Testis (tissue), 3 donors: ENCODE measurements around the gene ZNF207. TPM values are rescaled to one million over a fixed set of nuclear protein-coding genes. Genes with fewer than 3 reads are reported as not detected.
"Not testable (repeated sequence)": the region's sequence is repeated elsewhere in the genome, so short reads cannot be mapped to it uniquely, and the experiment has no call there.

Experiments used
- DNase-seq: peaks from one replicate; pipeline ENCODE4 v3.0.0-alpha.2; 2019
- H3K27ac ChIP-seq, 2 donors: fragments of 200-600 bp; sonication (generic); one replicate each; pipeline ENCODE4 v1.5.1; 2019
- H3K27me3 ChIP-seq: fragments of 200-600 bp; sonication (generic); one replicate; pipeline ENCODE4 v1.5.1; 2019
- H3K36me3 ChIP-seq: fragments of 200-600 bp; sonication (generic); one replicate; pipeline ENCODE4 v1.5.1; 2017; ENCODE audit warnings: low read depth; ENCODE audit errors: missing control alignments
- H3K4me1 ChIP-seq: fragments of 200-600 bp; sonication (generic); one replicate; pipeline ENCODE4 v1.5.1; 2019
- H3K4me3 ChIP-seq, 2 donors: fragments of 200-600 bp; sonication (generic); one replicate each; pipeline ENCODE4 v1.5.1; 2017 to 2019
- H3K9me3 ChIP-seq: fragments of 200-600 bp; sonication (generic); one replicate; pipeline ENCODE4 v1.5.1; 2017
- POLR2A ChIP-seq: fragments of 450-650 bp; IDR thresholded peaks from one replicate; pipeline ENCODE4 v1.6.1; 2017; ENCODE audit warnings: antibody characterized with exemption, mild to moderate bottlenecking, moderate library complexity
- WGBS, 2 donors: methylation state at CpG; one replicate each; pipeline ENCODE4 v1.1.5; 2018; 5-methylcytosine and 5-hydroxymethylcytosine counted together
- intact Hi-C: fragments of 100-400 bp; cut with DNase I; formaldehyde crosslinking; loops from one replicate; pipeline ENCODE4 v1.15.1; 2023; ENCODE audit warnings: low total_unique reads
- polyA plus RNA-seq: library from polyadenylated mRNA; stranded (reverse); fragments of 350-450 nt; fragmentation: Illumina TruSeq; extraction: RNeasy Lipid Tissue Mini Kit (QIAGEN cat#74804); gene quantifications from one replicate; pipeline ENCODE4 v1.2.3, GENCODE V29; 2014; ENCODE audit warnings: low read depth, low replicate concordance; ENCODE audit not compliant: insufficient read depth
- total RNA-seq, 2 donors: library from RNA; depleted of rRNA; stranded (reverse); fragments of >200 nt; gene quantifications; one replicate each; pipeline ENCODE4 v1.2.3, GENCODE V29; 2016
- TF ChIP-seq, protein P1 (sequence below), 3 experiments: fragments of 450-650 bp in 2 of 3; fragments of 200-600 bp in 1 of 3; sonication (generic) in 1 of 3; IDR thresholded peaks; one replicate each; pipeline ENCODE4 v1.5.1; 2016 to 2019; ENCODE audit warnings: antibody characterized with exemption in 3 of 3, mild to moderate bottlenecking in 2 of 3, moderate library complexity in 1 of 3

The ZNF207 gene
- total and polyA plus RNA-seq, 3 donors from 2014 or later: 155 to 240 (median 206) TPM

DNA sequence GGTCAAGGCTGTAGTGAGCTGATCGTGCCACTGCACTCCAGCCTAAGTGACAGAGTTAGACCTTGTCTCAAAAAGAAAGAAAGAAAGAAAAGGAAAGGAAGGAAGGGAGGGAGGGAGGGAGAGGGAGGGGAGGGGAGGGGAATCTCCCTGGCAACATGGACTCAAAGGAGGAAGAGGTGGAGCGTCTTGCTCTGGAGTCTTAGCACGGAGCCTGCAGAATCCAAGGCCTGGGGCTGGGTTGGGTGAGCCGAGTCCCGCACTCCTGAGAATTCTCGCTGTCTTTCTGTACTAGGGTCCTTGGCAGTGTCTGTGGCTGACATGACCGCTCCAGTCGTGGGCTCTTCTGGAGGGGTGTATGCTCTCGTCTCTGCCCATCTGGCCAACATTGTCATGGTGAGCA, 44.9 kb upstream of the ZNF207 start:
- Histone ChIP-seq H3K27me3 (no peaks in the 10 kb centered on the region), H3K9me3 (no peaks in the 10 kb centered on the region), H3K4me3 (no peak overlapping the region), H3K36me3 (no peaks in the 10 kb centered on the region), H3K27ac (no peak overlapping the region), H3K4me1 (peaks cover 10% of the 10 kb centered on the region)
- WGBS, 2 donors: 80 to 82% methylated on average over 9 of the region's 9 CpGs
- intact Hi-C loops: no loop called here
- TF ChIP-seq, protein P1, sequence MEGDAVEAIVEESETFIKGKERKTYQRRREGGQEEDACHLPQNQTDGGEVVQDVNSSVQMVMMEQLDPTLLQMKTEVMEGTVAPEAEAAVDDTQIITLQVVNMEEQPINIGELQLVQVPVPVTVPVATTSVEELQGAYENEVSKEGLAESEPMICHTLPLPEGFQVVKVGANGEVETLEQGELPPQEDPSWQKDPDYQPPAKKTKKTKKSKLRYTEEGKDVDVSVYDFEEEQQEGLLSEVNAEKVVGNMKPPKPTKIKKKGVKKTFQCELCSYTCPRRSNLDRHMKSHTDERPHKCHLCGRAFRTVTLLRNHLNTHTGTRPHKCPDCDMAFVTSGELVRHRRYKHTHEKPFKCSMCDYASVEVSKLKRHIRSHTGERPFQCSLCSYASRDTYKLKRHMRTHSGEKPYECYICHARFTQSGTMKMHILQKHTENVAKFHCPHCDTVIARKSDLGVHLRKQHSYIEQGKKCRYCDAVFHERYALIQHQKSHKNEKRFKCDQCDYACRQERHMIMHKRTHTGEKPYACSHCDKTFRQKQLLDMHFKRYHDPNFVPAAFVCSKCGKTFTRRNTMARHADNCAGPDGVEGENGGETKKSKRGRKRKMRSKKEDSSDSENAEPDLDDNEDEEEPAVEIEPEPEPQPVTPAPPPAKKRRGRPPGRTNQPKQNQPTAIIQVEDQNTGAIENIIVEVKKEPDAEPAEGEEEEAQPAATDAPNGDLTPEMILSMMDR (IDR thresholded peaks at IDR 0.05): no peak
- TF ChIP-seq POLR2A: no peak
- no peak for DNase-seq

DNA sequence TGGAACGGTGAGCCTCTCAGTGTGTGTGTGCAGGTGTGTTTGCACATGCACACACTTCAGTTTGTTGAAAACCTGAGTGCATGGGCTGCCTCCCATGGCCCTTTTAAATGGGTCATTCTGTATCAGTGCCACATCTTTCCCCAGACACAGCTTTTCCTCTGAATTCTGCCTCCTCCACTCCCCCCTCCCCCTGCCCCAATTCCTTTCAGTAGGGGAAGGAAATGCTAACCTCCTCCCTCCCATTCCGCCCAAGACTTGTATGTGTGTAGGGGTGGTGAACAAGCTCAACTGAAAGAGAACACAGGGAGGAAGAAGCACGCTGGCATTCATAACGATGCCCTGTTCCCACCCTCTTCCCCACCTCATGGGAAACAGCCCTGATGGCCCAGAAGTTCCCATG, 42.3 kb upstream of the ZNF207 start:
- Histone ChIP-seq H3K27ac (no peak overlapping the region), H3K4me3 (no peak overlapping the region), H3K27me3 (no peaks in the 10 kb centered on the region), H3K9me3 (no peaks in the 10 kb centered on the region), H3K36me3 (no peaks in the 10 kb centered on the region), H3K4me1 (peaks cover 10% of the 10 kb centered on the region)
- intact Hi-C loops: no loop called here
- no peak for DNase-seq
- WGBS, 2 donors: 79 to 95% methylated on average over 4 of the region's 4 CpGs
- TF ChIP-seq, protein P1 (IDR thresholded peaks at IDR 0.05): no peak
- no peak for TF ChIP-seq POLR2A

DNA sequence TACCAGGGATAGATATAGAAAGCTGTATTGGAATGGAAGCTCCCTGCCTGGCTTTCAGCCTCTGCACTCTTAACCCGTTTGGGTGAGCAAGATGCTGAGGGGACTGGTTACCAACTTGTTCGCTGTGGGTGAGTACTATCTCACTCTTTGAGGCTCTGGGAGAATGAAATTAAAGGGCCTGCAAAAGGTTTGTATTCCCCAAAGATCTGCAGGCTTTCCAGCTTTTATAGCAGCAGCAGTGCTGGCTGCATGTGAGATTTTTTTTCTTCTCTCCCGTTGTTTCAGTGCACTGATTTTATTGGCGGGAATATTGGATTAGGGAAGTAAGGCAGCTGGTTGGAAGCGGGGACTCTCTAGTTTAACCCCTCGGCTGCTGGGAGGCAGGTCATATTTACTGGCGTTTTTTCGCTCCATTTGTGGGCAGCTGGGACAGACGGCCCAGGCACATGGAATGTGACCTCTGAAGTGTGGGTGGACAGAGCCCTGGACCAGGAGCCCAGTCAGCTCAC, 38.9 kb upstream of the ZNF207 start:
- H3K27me3 ChIP-seq: no peaks in the 10 kb centered on the region
- no peak for DNase-seq
- TF ChIP-seq, protein P1 (IDR thresholded peaks at IDR 0.05): no peak
- no peak for TF ChIP-seq POLR2A
- no peak overlapping the region for H3K4me3 ChIP-seq
- no peaks in the 10 kb centered on the region for H3K36me3 ChIP-seq
- WGBS, 2 donors: 29 to 38% methylated on average over 9 of the region's 9 CpGs
- no peak overlapping the region for H3K27ac ChIP-seq
- intact Hi-C loops: loop anchor here (10.0 kb wide), 1 partner anchor 56 kb away; no protein-coding TSS in a partner anchor
- H3K4me1 ChIP-seq: no peaks in the 10 kb centered on the region
- no peaks in the 10 kb centered on the region for H3K9me3 ChIP-seq

DNA sequence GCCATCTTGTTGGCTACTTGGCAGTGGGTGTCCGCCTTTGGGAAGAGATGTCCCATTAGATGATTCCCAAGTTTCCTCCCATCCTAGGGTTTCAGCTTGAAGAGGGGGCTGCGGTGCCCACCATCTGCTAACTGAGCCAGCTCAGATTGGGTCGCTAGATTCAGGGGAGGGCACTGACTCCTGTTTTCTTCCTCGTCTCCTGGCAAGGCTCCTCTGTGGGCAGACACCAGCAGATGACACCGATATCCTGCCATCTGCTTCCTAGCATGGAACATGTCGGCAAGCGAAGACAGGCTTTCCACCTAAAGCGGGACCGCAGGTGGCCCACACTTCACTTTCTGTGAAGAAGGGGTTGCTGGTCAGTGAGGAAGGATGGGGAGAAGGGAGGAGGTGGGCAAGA, 35.3 kb upstream of the ZNF207 start:
- H3K4me3 ChIP-seq: no peak overlapping the region
- no peak for DNase-seq
- TF ChIP-seq, protein P1 (IDR thresholded peaks at IDR 0.05): no peak
- no peak for TF ChIP-seq POLR2A
- H3K9me3 ChIP-seq: no peaks in the 10 kb centered on the region
- H3K4me1 ChIP-seq: no peaks in the 10 kb centered on the region
- intact Hi-C loops: loop anchor here (10.0 kb wide), 1 partner anchor 60 kb away; no protein-coding TSS in a partner anchor
- no peaks in the 10 kb centered on the region for H3K27me3 ChIP-seq
- no peaks in the 10 kb centered on the region for H3K36me3 ChIP-seq
- 90 to 97% methylated on average over 9 of the region's 9 CpGs for WGBS, 2 donors
- H3K27ac ChIP-seq: no peak overlapping the region

DNA sequence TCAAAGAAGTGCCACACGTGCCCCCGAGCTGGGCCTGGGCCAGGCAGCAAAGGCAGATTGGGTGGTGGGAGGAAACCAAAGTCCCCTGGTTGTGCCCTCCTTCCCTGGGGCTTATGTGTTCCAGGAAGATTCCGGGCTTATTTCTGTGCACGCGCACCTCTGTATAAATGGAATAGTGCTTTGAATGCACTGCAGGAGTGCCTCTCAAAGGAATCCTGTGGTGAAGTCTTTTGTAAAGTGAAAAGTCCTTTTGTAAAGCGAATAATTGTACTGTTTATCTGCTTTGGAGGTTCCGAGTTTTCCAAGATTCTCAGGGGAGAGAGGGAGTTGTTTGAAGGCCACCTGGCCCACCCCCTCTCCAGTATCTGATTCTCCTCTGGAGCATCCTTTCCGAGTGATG, 34.8 kb upstream of the ZNF207 start:
- Histone ChIP-seq H3K9me3 (no peaks in the 10 kb centered on the region), H3K27ac (no peak overlapping the region), H3K4me3 (no peak overlapping the region), H3K36me3 (no peaks in the 10 kb centered on the region), H3K4me1 (no peaks in the 10 kb centered on the region), H3K27me3 (no peaks in the 10 kb centered on the region)
- intact Hi-C loops: loop anchor here (10.0 kb wide), 1 partner anchor 60 kb away; no protein-coding TSS in a partner anchor
- no peak for TF ChIP-seq POLR2A
- TF ChIP-seq, protein P1 (IDR thresholded peaks at IDR 0.05): no peak
- no peak for DNase-seq
- 91% methylated on average over 8 of the region's 8 CpGs for WGBS, 2 donors

DNA sequence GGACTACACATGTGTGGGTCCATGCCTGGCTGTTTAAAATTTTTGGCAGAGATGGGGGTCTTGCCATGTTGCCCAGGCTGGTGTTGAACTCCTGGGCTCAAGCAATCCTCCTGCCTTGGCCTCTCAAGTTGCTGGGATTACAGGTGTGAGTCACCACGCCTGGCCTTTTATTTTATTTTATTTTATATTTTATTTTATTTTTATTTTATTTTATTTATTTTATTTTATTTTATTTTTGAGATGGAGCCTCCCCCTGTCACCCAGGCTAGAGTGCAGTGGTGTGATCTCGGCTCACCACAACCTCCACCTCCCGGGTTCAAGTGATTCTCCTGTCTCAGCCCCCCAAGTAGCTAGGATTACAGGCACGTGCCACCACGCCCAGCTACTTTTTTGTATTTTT, 33.3 kb upstream of the ZNF207 start:
- not testable (repeated sequence) for H3K4me1 ChIP-seq, DNase-seq
- intact Hi-C loops: loop anchor here (10.0 kb wide), 1 partner anchor 62 kb away; no protein-coding TSS in a partner anchor

More for the DNA sequence above, 33.3 kb upstream of the ZNF207 start:
- WGBS, 2 donors: 94 to 95% methylated on average over 5 of the region's 5 CpGs
- H3K9me3 ChIP-seq, H3K27ac ChIP-seq, H3K27me3 ChIP-seq, H3K36me3 ChIP-seq, H3K4me3 ChIP-seq: not testable (repeated sequence)
